IPS-NIHi11 (cell line): ENCODE results near the gene FGD2.
A peak's percentile ranks its signal among the peaks of the same experiment; 100 is the strongest.

Source experiments
- DNase-seq: peaks from one replicate; pipeline ENCODE4 v3.0.0; 2012; ENCODE audit warnings: mixed read lengths, low spot score

The FGD2 gene

DNA sequence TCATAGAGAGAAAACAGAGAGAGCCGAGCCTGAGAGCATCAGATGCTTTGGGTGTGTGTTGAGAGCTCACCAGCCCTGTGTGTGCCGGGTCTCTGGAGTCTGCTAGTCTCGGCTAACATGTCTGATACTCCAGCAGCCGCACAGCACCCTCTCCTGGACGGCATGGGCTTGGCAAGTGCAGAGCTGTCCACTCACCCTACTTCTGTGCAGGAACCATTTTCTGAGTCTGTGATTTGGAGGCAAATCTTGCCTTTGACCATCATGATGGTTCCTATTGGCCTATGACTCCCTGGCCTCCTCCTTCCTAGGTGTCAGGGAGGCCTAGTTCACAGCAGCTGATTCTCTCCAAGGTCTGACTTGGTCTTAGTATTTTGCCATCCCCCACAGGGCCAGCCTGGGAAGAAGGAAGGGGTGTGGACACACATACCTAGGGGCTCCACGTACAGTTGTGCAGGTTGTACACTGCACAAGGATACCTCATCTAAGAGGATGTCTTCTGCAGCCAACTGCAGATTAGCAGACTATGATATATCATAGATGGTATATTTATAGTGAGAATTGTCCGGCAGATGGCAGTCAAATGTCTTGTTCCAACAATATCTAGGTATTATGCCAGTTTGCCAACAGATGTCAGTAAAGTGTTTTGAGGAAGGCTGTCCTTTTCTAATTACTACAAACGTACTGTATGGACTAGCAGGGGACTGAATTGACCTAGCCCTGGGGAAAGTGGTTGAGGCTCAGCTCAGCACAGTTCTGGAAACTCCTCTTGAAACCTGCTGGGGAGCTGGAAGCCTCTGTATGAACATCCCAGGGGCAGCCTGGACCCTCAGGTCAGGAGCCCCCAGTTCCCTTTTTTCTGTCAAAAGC is 13.0 kb downstream of the FGD2 start:
- DNase-seq = peak; percentile 90

DNA sequence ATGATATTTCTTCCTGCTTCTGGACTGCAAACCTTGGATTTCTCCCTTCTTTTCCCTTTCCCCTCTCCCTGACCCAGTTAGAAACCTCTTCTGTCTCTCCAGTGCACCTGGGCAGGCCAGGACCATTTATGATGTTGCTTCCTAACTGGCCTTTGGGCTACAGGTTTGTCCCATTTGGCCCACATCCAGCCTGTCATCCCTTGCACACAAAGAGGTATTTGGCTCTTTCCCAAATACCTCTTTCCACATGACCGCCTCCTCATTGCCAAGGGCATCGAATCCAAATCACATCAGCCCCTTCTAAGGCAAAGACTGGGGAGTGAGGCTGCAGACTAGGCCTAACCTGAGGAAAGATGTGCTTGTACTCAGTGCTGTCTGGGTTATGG is 13.6 kb downstream of the FGD2 start:
- DNase-seq = no peak

DNA sequence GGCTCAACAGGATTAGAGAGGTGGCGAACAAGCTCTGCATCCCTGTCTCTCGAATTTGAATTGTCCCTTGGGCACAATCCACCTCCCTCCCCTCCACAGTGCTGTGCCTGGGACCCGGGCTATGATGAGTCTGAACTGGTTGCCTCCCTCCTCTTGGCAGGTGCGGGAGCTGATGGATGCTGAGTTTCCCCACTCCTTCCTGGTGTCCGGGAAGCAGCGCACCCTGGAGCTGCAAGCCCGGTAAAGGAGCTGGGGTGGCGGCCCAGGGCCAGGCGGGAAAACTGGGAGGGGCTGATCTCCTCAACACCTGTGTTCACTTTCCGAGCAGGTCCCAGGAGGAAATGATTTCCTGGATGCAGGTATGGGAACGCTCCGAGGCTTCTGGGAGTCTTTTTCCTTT is 14.9 kb downstream of the FGD2 start:
- no peak for DNase-seq

DNA sequence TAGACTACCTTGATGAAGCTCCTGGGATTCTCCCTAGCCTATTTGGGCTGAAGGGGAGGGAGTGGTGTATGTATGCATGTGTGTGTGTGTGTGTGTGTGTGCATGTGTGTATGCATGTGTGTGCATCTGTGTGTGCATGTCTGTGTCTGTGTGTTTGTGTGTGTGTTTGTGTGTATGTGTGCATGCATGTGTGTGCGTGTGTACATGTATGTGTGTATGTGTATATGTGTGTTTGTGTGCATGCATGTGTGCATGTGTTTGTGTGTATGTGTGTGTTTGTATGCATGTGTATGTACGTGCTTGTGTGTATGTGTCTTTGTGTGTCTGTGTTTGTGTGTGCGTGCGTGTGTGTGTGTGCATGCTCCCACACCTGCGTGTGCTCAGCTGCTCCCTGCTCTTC is 15.4 kb downstream of the FGD2 start:
- no peak for DNase-seq

DNA sequence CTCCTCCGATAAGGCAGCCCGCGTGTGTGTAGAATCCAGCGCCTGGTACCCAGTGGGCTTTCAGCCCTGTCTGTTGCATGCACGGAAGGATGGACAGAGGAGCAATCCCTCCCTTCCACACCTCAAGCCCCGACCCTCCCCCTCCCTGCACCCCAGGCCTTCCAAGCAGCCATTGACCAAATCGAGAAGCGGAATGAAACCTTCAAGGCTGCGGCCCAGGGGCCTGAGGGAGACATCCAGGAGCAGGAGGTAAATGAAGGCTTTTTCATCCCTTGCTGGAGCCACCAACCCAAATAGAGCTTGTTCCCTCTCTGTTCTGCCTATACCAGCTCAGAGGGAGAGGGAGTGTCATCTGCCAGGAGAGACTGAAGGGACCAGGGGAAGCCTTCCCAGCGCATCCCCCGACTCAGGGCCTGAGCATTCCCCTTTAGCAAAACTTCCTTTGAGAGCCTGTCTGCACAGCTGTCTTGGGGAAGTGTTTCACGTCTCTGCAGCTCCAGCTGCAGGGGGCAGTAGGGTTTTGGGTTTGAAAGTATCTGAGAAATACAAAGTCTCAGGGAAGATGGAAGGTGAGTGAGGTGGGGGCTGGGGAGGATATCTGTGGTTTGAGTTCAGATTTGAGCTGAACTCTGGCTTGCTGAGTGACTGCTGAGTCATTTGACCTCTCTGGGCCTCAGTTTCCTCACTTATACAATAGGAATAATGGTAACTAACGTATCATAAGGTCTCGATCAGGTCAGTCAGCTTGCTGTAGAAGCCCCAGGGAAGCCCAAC is 16.1 kb downstream of the FGD2 start:
- DNase-seq = no peak

DNA sequence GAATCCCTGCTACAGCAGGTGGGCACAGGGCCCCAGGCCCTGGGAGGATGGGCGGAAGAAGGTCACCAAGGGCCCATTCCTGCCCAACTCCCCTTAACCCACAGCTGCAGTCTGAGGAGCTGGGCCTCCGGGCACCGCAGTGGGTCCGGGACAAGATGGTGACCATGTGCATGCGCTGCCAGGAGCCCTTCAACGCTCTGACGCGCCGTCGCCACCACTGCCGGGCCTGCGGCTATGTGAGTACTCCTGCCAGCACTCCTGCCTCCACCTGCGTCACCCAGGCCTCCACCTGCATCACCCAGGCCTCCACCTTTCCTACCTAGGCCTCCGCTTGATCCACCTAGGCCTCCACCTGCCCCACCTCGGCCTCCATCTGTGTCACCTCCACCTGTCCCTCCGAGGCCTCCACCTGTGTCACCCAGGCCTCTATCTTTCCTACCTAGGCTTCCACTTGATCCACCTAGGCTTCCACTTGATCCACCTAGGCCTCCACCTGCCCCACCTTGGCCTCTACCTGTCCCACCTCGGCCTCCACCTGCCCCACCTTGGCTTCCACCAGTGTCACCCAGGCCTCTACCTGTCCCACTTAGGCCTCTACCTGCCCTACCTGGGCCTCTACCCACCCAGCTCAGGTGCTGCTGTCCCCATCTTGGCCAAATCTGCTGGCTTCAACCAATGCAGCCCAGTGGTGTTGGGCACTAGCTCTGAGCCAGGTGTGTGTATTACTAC is 16.8 kb downstream of the FGD2 start:
- DNase-seq = no peak

DNA sequence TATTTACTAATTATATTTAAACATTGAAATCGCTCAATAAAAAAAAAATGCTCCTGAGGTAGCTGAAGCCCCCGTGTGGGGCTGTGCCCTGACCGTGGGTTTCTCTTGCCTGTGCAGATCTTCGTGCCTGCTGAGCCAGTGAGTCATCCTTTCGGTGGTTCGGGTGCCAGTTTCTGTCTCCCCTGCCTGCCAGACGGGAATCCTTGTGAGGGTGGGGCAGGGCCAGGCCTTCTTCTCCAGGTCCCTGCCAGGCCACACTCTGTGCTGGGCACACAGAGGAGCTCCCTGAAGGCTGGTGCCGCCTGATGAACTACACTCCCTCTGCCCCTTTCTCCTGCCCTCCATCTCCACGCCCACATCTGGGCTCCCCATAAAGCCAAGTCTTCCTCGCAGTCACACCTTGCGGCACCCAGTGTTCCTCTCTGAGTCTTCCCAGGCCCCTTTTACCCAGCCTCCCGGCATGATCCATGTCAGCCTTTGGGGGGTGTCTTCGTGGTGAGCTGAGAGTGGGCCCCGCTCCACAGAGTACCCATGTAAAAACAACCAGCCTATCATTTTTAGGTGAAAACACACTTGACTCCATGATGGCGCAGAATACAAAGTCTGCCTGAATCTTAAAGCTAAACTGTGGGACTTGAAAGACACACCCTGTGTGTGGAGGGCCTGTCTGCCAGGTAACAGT is 19.3 kb downstream of the FGD2 start:
- DNase-seq = no peak

DNA sequence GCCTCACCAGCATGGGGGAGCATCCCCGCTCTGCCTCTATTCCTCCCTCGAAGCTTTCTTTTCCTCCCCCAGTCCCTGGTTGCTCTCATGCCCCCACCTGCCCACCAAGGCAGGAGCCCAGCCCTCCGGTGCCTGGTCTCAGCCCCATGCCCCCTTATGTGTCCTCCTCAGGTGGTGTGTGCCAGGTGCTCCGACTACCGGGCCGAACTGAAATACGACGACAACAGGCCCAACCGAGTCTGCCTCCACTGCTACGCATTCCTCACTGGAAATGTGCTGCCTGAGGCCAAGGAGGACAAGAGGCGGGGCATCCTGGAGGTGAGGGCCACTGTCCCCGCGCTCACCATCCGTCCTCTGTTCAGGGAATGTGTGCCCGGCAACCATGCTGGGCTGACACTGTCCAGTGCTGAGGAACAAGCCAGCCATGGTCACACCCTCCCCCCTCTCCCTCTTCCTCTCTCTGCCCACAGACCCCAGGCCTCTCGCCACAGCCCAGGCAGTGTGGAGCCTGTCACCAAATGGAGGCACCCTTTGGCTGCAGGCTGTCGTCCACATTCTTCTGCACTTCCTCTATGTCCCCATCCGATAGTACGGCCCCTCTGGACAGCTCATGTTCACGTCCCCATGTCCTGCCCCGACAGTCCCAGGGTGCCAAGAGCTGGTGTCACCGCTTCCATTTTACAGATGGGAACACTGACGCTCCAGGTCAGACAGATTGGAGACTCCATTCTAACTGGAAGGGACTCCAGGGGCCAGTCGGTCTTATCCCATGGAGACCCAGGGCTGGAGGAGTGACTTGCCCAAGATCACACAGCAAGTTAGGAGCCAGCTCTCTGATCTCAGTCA is 20.4 kb downstream of the FGD2 start:
- DNase-seq = no peak

DNA sequence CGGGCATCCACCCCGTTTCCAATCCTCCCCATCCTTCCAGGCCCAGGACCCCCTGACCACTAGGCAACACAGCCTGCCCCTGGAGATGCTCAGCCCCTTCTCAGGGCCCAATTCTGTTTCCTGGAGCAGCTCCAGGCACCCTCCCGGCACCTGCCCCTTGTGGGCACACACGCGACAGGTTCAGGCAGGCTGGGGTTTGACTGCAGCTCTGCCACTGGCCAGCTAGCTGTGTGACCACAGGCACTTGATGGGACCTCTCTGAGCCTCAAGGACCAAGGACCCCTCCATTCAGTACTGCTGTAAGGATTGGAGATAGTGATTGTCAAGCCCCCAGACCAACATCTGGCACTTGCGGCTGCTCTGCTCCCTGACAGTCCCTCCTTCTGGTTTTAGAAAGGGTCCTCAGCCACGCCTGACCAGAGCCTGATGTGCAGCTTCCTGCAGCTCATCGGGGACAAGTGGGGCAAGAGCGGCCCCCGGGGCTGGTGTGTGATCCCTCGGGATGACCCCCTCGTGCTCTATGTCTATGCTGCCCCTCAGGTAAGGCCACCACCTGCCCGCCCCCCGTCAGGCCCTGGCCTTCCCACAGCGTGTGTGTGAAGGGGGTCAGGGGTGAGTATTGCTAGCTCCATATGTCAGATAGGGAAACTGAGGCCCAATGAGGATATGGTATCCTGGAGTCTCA is 21.7 kb downstream of the FGD2 start:
- DNase-seq = no peak

DNA sequence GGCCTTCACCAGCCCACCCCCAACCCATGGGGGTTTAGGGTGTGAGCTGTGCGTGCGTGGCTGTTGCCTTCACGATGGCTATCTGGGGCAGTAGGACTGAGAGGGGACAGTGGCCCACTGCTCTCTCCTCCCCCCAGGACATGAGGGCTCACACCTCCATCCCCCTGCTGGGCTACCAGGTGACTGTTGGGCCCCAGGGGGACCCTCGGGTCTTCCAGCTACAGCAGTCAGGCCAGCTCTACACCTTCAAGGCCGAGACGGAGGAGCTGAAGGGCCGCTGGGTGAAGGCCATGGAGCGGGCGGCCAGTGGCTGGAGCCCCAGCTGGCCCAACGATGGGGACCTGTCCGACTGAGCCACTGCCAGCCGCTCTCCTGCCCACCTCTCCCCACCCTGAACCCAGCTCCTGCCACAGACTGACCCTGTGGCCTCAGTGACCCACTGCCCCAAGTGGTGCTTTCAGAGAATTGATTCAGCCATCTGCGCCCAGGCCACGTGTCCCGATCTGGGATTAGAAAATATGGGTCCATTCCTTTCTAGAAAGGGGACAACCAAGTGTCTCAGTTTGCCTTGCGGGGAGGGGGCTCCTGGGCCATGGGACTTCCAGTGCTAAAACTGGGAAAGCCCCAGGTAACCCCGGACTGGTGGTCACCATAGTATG is 22.5 kb downstream of the FGD2 start:
- no peak for DNase-seq

DNA sequence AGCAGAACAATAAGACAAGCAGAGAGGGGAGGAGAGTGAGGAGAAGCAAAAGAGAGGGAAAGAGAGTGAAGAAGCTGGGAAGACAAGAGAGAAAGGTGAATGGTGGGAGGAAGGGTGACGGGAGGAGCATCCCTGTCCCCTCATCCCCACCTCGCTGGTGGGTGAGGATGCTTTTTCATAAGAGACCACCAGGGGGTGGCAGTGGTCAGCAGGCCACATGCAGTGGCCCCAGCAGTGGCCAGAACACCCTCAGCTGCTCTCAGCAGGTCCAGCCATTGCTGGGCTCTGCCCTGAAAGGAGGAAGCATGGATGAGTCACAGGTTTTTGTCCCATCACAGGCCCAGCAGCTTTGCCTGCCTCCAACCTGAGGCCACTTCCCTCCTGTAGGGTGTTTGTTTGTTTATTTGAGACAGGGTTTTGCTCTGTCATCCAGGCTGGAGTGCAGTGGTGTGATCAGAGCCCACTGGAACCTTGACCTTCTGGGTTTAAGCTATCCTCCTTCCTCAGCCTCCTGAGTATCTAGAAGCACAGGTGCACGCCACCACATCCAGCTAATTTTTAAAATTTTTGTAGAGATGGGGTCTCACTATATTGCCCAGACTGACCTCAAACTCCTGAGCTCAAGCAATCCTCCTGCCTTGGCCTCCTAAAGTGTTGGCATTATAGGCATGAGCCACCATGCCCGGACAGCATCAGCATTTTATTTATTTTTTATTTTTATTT is 24.0 kb downstream of the FGD2 start:
- DNase-seq = peak; percentile 80

DNA sequence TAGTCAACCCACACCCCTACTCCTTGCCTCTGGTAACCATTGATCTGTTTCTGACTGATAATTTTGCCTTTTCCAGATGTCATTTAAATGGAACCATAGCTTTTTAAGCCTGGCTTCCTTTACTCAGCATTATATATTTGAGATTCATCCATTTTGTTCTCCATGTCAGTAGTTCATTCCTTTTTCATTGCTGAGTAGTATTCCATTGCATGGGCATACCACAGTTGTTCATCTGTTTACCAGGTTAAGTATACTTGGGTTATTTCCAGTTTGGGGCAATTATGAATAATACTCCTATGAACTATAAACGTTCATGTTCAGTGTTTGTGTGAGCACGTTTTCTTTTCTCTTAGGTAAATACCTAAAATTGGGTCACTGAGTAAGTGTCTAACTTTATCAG is 25.1 kb downstream of the FGD2 start:
- no peak for DNase-seq

DNA sequence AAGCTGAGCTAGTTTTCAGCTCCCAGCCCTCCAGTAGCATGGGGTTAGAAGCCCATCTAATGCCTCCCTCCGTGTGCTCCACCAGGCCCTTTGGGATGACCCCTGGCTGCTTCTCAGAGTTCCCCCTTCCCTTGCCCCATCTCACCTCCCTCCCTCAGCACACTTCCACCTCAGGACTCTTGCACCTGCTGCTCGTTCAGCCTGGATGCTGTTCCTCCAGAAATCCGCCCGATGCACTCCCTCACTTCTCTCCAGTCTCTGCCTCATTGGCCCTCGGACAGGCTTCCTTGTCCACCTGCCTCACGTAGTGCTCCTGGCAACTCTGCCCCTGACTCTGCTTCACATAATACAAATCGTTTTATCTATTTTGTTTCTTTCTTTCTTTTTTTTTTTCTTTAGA is 26.8 kb downstream of the FGD2 start:
- DNase-seq = no peak

DNA sequence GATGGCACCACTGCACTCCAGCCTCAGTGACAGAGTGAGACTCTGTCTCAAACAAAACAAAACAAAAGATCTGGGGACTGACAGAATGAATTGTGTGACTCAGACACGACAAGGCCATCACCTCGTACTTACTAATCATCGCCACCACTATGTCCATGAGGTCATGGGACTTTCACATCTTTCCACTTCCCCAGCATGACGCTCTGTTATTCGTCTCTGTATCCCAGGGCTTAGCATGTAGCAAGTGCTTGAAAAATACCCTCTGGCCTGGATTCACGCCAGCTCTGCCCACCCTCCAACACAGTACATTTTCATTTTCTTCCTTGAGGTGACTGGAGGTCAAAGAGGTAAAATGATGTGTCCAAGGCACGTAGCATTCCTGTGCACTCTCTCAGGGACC is 27.8 kb downstream of the FGD2 start:
- DNase-seq = no peak

DNA sequence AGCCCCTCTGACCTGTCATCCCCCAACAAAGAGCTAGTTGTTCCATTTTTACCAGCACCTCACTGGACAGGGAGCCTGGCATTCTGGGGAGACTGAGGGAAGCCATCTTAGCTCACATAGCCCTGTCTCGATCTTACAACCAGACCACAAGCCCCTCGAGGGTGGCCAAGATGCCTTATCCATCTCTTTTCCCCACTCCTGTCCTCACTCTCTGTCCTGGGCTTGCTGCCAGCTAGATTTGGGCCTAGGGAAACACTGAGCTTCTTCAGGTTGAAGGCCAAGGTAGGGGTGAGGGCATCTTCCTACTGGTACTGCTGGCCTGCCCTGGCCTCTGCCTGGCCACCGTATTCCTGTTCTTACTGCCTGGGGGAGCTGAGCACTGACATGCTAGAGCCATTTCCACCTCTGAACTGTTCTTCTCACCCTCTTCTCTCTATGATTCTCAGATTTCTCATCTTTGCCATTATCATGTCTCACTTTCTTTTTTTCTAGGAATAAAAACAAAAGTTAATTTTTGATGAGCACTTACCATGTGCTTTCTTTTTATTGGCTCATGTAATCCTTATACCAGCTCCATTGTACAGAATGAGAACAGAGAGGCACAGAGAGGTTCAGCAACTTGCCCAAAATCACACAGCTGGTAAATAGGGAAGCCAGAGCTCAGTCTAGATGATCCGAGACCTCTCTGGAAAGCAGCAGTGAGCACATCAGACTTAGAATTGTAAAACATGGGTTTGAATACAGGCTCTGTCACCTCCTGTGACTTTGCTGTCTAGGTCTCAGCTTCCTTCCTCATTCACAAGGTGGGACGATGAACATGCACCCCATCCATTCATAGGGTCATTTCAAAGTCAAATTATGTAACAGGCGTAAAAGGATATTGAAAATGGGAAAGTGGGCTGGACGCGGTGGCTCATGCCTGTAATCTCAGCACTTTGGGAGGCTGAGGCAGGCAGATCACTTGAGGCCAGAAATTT is 28.7 kb downstream of the FGD2 start:
- no peak for DNase-seq

DNA sequence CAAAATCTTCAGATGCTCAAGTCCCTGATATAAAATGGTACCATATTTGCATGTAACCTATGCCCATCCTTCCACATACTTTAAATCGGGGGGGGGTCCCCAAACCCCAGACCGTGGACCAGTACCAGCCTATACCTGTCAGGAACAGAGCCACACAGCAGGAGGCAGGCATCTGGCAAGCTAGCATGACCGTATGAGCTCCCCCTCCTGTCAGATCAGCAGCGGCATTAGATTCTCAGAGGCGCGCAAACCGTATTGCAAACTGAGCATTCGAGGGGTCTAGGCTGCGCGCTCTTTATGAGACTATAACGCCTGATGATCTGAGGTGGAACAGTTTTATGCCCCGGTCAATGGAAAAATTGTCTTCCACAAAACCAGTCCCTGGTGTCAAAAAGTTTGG is 30.7 kb downstream of the FGD2 start:
- no peak for DNase-seq

DNA sequence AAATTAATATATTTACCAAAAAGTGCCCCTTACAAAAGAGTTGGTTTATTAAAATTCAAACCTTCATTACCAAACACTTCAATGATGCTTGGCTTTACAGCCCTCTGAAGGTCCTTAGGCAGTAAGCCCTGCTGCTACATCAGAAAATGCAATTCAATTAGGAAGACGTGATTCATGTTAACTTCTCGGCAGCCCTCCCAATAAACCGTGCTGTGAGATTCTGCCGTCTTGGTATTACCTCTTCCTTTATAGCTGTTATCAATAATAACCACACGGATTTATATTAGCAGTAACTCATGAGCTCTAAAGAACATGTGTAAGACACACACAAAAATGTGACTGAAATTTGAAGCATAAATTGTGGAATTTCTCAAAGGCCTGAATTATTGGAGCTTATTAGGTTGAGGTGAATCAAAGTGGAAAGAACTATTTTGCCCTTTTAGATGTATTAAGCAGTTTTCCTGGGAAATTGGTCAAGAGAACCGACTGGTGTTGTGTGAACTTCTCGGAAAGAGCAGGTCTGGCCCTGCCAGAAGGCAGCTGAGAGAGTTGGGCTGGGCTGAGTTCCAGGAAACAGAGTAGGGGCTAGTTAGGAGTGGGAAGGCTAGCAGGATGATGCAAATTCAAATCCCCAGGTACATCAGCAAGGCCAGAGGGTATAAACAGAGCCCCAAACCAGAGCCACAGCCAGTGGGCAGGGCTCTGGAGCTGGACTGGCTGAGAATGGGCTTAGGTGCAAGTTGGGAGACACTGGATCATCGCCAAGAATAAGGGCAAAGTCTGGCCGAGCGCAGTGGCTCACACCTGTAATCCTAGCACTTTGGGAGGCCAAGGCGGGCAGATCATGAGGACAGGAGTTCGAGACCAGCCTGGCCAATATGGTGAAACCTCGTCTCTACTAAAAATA is 33.1 kb downstream of the FGD2 start:
- DNase-seq = no peak
